HG02840 (cell line): ENCODE results near the gene IFI27L1.
"Not testable (repeated sequence)": the region's sequence is repeated elsewhere in the genome, so short reads cannot be mapped to it uniquely, and the experiment has no call there.

Source experiments
- ATAC-seq: cut with Tn5 transposase; IDR thresholded peaks from one replicate; pipeline ENCODE4 v1.9.1; 2021; ENCODE audit warnings: mild to moderate bottlenecking, moderate library complexity, moderate number of reproducible peaks; ENCODE audit not compliant: unreplicated experiment, low FRiP score

IFI27L1 gene

GRCh38 chr14:94047581-94047980 lies 33.5 kb upstream of the IFI27L1 start:
- ATAC-seq = no peak

DNA sequence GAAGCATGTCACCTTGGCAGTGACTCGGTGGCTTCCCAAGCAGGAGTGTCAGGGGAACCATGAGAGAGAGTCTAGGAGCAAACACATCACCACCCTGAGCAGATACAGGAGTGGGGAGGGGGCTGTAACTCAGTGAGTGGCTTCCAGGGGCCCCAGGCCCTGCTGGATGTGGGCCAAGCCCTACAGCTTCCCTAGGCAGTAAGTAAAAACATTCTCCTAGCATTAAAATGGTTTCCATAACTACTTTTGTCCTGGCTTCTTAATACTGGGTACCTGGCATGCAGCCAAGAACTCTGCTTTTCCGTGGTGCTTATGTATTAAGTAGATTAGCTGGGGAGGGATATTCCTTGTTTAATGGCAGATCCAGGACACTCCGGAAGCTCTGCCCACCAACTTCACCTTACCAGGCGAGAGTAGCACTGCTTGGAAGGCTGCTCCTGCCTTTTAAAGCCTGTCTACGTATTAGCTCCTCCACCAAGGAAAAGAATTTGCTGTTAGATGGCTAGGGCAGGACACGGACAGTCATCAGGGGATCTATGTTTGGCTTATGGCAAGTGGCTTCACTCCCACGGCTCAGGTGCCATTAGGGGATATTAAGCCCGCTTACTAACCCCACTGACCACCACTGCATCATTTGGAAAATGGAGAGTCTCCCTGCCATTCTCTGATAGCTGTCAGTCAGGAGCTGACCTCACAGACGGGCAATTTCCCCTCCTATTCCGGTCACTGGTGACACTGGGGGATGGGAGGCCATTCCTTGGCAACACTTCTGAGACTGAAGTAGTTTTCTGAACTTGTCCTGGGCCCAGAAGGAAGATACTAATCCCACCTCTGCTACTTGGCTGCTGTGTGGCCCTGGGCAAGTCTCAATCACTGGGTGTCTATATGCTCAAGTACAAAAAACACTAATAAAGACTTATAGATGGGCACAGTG lies 32.2 kb upstream of the IFI27L1 start:
- no peak for ATAC-seq

GRCh38 chr14:94049625-94050023 lies 31.5 kb upstream of the IFI27L1 start:
- no peak for ATAC-seq

DNA sequence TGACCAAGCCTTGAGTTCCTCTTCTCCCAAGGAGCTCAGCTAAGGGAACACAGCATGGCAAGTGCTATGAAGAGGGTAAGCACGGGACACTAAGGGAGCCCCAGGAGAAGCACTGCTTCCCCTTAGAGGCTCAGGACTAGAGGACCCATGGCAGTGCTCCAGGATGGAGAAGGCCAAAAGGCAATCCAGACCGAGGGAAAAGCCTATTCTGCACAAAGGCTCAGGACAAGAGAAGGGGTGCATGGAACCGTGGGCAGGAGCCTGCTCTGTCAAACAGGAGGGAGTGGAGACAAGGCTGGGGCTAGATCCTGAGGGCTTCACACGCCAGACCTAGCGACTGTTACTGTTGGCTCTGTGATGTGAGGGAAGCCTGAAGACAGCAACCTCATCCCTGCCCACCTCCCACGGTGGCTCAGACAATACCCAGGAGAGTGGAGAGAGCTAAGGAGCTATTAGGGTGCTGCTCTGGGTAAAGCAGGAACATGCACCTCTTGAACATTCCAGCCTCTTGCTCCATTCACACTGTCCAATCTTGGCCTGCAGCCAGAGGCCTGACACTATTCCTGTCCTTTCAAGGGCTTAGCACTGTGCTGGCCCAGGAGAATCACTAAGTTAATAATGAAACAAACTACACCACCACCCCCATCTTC lies 30.8 kb upstream of the IFI27L1 start:
- ATAC-seq = no peak

GRCh38 chr14:94051115-94051514 lies 30.0 kb upstream of the IFI27L1 start:
- ATAC-seq = no peak

DNA sequence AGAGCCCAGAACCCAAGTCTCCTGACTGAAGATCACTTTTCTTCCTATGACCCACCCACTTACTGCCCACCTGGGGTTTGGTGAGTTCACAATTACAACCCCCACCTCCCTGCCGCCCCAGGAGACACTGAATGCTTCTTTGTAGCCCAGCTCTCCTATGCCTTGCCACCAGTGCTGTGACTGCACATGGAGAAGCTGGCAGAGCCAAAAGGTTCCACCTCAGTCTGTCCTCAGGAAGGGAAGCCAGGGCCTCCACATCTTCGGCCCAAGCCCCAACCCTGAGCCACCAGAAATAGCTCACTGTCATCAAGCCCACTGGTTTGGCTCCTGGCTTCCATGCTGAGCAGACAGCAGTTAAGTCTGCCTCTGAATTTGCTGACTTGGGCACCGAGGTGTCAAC lies 29.3 kb upstream of the IFI27L1 start:
- ATAC-seq = no peak

DNA sequence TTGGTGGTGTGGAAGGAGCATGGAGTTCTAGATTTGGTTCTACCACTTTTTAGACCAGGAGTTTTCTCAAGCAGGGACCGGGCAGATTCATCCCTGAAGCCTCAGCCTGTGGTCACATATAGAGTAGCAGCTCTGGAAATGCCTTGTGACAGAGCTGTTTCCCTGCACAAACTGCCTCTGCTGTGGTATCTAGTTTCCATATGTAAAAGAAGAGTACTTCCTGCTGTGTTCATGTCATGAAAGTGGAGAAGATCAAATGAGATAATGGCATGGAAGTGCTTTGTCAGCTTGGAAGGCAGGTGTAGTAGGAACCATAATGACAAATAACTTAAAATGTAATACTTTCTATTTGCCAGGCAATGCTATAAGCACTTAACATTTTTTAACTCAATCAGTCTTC lies 28.9 kb upstream of the IFI27L1 start:
- no peak for ATAC-seq

DNA sequence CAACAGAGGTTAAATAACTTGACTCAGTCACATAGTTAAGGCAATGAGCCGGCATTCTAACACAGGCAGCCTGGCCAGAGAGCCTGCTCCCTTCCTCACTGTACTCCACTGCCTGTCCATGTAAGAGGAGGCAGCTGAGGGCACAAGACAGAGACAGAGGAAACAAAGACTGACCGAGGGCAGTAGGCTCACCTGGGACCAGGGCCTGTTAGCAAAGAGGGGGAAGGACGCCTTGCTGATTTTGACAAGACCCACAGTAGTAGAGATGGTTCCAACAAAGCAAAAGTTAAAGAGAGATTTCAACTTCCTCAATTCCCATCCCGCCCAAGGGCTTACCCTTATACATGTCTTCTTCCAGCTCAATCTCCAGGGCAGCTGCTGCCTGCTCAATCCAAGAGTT lies 28.4 kb upstream of the IFI27L1 start:
- no peak for ATAC-seq

- no peak for ATAC-seq
Measured at GRCh38 chr14:94054401-94054800, 26.7 kb upstream of the IFI27L1 start.

DNA sequence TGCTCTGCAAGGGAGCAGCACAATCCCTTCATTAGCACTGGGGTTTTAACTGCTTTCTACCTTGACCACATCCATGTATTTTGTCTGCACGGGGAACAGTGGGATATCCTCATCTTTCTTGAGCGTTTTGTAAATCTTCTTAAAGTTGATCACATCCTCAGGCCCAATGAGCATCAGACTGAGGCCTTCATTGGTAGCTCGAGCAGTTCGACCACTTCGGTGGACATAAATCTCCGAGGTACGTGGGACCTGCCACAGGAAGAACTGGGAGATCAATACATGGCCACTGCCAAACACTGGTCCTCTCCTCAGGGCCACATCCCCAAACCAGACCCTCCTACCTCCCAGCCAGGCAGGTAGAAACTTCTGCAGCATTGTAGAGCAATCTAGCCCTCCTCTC lies 26.2 kb upstream of the IFI27L1 start:
- ATAC-seq = no peak

DNA sequence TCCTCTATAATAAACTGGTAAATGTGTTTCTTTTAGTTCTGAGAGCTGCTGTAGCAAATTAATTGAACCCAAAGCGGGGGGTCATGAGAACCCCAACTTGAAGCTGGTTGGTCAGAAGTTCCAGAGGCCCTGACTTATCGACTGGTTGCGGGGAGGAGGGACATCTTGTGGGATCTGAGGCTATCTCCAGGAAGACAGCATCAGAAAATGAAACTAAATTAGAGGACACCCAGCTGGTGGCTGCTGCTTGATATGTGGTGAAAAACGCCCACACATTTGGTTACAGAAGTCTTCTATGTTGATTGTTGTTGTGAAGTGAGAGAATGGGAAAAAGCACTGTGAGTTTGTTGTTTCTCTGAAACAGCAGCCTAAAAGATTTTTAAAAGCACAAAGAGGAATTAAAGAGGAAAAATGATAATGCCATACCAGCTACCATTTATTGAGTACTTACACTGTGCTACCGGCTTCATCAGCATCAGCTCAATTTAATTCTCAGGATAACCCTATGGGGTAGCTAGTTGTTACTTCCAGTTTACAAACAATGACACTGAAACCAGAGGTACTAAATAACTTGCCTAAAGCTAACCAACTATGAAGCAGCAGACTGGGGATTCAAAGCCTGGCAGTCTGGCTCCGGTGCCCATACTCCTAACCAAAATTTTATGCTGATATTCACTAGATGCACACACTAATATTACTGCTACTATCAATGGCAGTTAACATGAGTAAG lies 24.4 kb upstream of the IFI27L1 start:
- ATAC-seq = peak; percentile 59

DNA sequence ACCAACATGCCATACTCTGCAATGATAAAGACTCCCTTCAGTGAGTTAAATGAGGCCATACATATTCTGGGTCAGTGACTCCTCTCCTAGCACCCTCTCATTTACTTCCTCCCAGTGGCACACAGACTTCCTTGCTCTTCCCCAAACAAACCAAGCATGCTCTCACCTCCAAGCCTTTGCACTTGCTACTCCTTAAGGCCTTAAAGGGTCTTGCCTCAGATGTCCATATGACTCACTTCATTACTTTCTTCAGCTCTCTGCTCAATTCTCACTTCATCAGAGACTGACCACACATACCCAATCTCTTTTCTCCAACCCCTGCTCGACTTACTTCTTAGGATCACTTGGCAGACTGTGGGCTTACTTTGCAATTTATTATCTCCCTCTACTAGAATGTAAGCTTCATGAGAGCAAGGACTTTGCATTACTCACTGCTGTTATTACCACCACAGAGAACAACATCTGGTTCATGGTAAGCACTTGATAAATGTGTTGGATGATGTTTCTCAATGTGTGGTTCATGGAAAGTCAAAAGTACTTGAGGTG lies 22.9 kb upstream of the IFI27L1 start:
- ATAC-seq = no peak

- no peak for ATAC-seq
Measured at GRCh38 chr14:94058674-94059138, 22.4 kb upstream of the IFI27L1 start.

- no peak for ATAC-seq
Measured at GRCh38 chr14:94059998-94060397, 21.1 kb upstream of the IFI27L1 start.

- no peak for ATAC-seq
Measured at GRCh38 chr14:94062344-94062940, 18.7 kb upstream of the IFI27L1 start.

DNA sequence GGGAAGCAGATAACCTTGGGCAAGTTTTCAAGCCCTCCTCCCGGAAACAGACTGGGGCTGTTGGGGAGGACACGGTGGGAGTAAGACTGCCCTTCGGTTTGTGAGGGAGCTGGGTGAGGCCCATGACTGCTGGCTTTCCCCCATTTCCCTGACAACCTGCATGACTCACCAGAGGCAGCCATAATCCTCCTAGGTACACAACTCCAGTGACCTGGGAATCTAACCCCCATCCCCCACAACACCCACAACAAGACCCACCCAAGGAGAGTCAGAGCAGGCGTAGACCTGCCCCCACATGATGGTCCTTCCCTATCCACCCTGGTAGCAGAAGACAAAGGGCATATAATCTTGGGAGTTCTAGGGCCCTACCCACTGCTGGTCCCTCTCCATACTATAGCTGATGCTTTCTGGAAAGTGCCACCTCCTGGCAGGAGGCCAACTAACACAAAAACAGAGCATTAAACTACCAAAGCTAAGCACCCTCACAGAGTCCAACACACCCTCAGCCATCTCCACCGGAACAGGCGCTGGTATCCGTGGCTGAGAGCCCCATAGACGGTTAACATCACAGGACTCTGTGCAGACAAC lies 14.9 kb upstream of the IFI27L1 start:
- no peak for ATAC-seq

DNA sequence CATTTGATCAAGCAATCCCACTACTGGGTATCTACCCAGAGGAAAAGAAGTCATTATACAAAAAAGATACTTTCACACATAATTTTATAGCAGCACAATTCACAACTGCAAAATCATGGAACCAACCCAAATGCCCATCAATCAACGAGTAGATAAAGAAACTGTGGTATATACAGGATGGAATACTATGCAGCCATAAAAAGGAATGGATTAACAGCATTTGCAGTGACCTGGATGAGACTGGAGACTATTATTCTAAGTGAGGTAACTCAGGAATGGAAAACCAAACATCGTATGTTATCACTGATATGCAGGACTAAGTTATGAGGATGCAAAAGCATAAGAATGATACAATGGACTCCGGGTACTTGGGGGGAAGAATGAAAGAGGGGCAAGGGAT lies 9.0 kb upstream of the IFI27L1 start:
- ATAC-seq = not testable (repeated sequence)

GRCh38 chr14:94074534-94074933 lies 6.6 kb upstream of the IFI27L1 start:
- ATAC-seq = no peak

DNA sequence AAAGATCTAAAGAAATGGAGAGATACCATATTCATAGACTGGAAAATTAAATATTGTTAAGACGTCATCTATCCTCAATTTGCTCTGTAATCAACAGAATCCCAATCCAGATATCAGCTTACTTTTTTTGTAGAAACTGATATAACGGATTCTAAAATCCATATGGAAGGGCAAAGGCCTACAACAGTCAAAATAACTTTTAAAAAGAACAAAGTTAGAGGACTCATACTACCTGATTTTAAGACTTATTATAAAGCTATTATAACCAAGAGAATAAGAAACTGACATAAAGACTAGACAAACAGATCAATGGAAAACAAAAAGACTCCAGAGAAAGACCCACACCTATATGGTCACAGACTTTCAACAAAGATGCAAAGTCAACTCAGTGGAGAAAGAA lies 6.1 kb upstream of the IFI27L1 start:
- ATAC-seq = no peak
